OCI-LY1 (cell line): ENCODE data around the gene LCE1B.

Experiments
- CTCF ChIP-seq: fragments of 200-600 bp; sonication (generic), shearing (Covaris generic); IDR thresholded peaks from 2 replicates; pipeline ENCODE4 v1.5.1; 2017; ENCODE audit warnings: mild to moderate bottlenecking, antibody characterized with exemption, low read length, moderate library complexity, mixed read lengths
- EZH2 ChIP-seq: fragments of 200-600 bp; sonication (generic), shearing (Covaris generic); IDR thresholded peaks from 2 replicates; pipeline ENCODE4 v1.8.0; 2017; ENCODE audit warnings: borderline replicate concordance, mixed run types, mild to moderate bottlenecking, antibody characterized with exemption, low read length, moderate library complexity, mixed read lengths

- TF ChIP-seq CTCF = no peak
- TF ChIP-seq EZH2 = no peak
Observed at GRCh38 chr1:152836870-152837269, 25.1 kb downstream of the LCE1B start.
